OCI-LY3 (cell line): ENCODE results near the gene LIPC.

Experiments used
- H2AFZ ChIP-seq: fragments of 200-600, 300-600 bp; shearing (Covaris generic); 2 replicates; pipeline ENCODE4 v1.6.0; 2014; ENCODE audit warnings: antibody characterized with exemption, low read depth, low read length
- H3K27ac ChIP-seq: fragments of 200-600, 300-600 bp; sonication (generic); 2 replicates; pipeline ENCODE4 v1.5.1; 2014; ENCODE audit warnings: mild to moderate bottlenecking, low read length, moderate library complexity, mixed read lengths
- H3K27me3 ChIP-seq: fragments of 200-600, 300-600 bp; sonication (generic); 2 replicates; pipeline ENCODE4 v1.6.1; 2014; ENCODE audit warnings: low read depth, low read length, mixed read lengths
- H3K36me3 ChIP-seq: fragments of 200-600, 300-600 bp; sonication (generic); replicated peaks from 2 replicates; pipeline ENCODE3; 2014; ENCODE audit warnings: low read depth, low read length, mixed read lengths
- H3K4me1 ChIP-seq: fragments of 300-600, 200-600 bp; sonication (generic); 2 replicates; pipeline ENCODE4 v1.6.1; 2014; ENCODE audit warnings: low read length, mixed read lengths
- H3K4me2 ChIP-seq: fragments of 200-600, 300-600 bp; sonication (generic); 2 replicates; pipeline ENCODE4 v1.6.1; 2014; ENCODE audit warnings: low read length, mixed read lengths
- H3K4me3 ChIP-seq: fragments of 300-600, 200-600 bp; sonication (generic); 2 replicates; pipeline ENCODE4 v1.5.1; 2014; ENCODE audit warnings: antibody characterized with exemption, mild to moderate bottlenecking, low read length, moderate library complexity
- H3K79me2 ChIP-seq: fragments of 300-600, 200-600 bp; shearing (Covaris generic); 2 replicates; pipeline ENCODE4 v1.6.1; 2014; ENCODE audit warnings: mild to moderate bottlenecking, low read length, mixed read lengths
- H3K9ac ChIP-seq: fragments of 300-600, 200-600 bp; shearing (Covaris generic); 2 replicates; pipeline ENCODE4 v1.6.0; 2014; ENCODE audit warnings: mild to moderate bottlenecking, low read length, moderate library complexity
- H3K9me3 ChIP-seq: fragments of 200-600, 300-600 bp; shearing (Covaris generic); 2 replicates; pipeline ENCODE4 v1.6.1; 2014; ENCODE audit warnings: low read length, mixed read lengths; ENCODE audit not compliant: insufficient read depth
- H4K20me1 ChIP-seq: fragments of 200-600, 300-600 bp; sonication (generic); 2 replicates; pipeline ENCODE4 v1.6.1; 2016; ENCODE audit warnings: low read length, mixed read lengths; ENCODE audit not compliant: insufficient read depth
- CTCF ChIP-seq: fragments of 200-600, 300-600 bp; sonication (generic); IDR thresholded peaks from 2 replicates; pipeline ENCODE4 v1.5.1; 2014; ENCODE audit warnings: antibody characterized with exemption, low read length, low read depth
- EZH2phosphoT487 ChIP-seq: fragments of 200-600 bp; shearing (Covaris generic); IDR thresholded peaks from 2 replicates; pipeline ENCODE4 v1.6.1; 2018; ENCODE audit warnings: antibody characterized with exemption, mixed run types, low read depth

Gene LIPC

GRCh38 chr15:58462973-58463663, 31.3 kb downstream of the LIPC start:
- H3K4me2 ChIP-seq, result no peak overlapping the region
- no peak for TF ChIP-seq EZH2phosphoT487
- no peak for TF ChIP-seq CTCF
- peaks cover 7% of the 10 kb centered on the region; the same call in 1 of the 2 replicates for H3K4me1 ChIP-seq

GRCh38 chr15:58463815-58464650, 32.2 kb downstream of the LIPC start:
- no peaks in the 10 kb centered on the region for H3K79me2 ChIP-seq
- no peak overlapping the region for H3K4me2 ChIP-seq
- peaks cover 7% of the 10 kb centered on the region; the same call in 1 of the 2 replicates for H3K4me1 ChIP-seq
- no peaks in the 10 kb centered on the region for H4K20me1 ChIP-seq
- H2AFZ ChIP-seq, result no peak overlapping the region
- no peaks in the 10 kb centered on the region for H3K27me3 ChIP-seq
- no peak overlapping the region for H3K27ac ChIP-seq
- no peaks in the 10 kb centered on the region for H3K36me3 ChIP-seq
- H3K9ac ChIP-seq, result no peak overlapping the region
- H3K9me3 ChIP-seq, result no peaks in the 10 kb centered on the region
- no peak overlapping the region for H3K4me3 ChIP-seq
- TF ChIP-seq EZH2phosphoT487, result no peak
- TF ChIP-seq CTCF, result no peak

More at GRCh38 chr15:58462973-58463663, 31.3 kb downstream of the LIPC start:
- H2AFZ ChIP-seq, result no peak overlapping the region
- no peaks in the 10 kb centered on the region for H4K20me1 ChIP-seq
- no peaks in the 10 kb centered on the region for H3K9me3 ChIP-seq
- H3K79me2 ChIP-seq, result no peaks in the 10 kb centered on the region
- H3K27ac ChIP-seq, result no peak overlapping the region
- no peaks in the 10 kb centered on the region for H3K36me3 ChIP-seq
- no peak overlapping the region for H3K9ac ChIP-seq
- no peak overlapping the region for H3K4me3 ChIP-seq
- peaks cover 6% of the 10 kb centered on the region; the same call in 1 of the 2 replicates for H3K27me3 ChIP-seq

- Histone ChIP-seq H4K20me1 (no peaks in the 10 kb centered on the region), H3K4me1 (peaks cover 7% of the 10 kb centered on the region; the same call in 1 of the 2 replicates), H3K4me3 (no peak overlapping the region), H3K4me2 (no peak overlapping the region), H3K9ac (no peak overlapping the region), H3K27me3 (no peaks in the 10 kb centered on the region), H3K79me2 (no peaks in the 10 kb centered on the region), H3K36me3 (no peaks in the 10 kb centered on the region), H3K9me3 (no peaks in the 10 kb centered on the region), H2AFZ (no peak overlapping the region), H3K27ac (no peak overlapping the region)
- TF ChIP-seq CTCF (no peak), EZH2phosphoT487 (no peak)
These were observed 33.3 kb downstream of the LIPC start for GRCh38 chr15:58465070-58465469.

GRCh38 chr15:58465866-58466517, 34.2 kb downstream of the LIPC start:
- Histone ChIP-seq H3K9me3 (no peaks in the 10 kb centered on the region), H3K27me3 (no peaks in the 10 kb centered on the region), H4K20me1 (no peaks in the 10 kb centered on the region), H3K4me3 (no peak overlapping the region), H3K4me1 (peaks cover 7% of the 10 kb centered on the region; the same call in 1 of the 2 replicates), H3K36me3 (no peaks in the 10 kb centered on the region), H3K79me2 (no peaks in the 10 kb centered on the region), H2AFZ (no peak overlapping the region), H3K27ac (no peak overlapping the region), H3K4me2 (no peak overlapping the region), H3K9ac (no peak overlapping the region)
- TF ChIP-seq CTCF (no peak), EZH2phosphoT487 (no peak)
